AG08395 (cell line): ENCODE measurements around the gene PATJ.
"Not testable (repeated sequence)": the region's sequence is repeated elsewhere in the genome, so short reads cannot be mapped to it uniquely, and the experiment has no call there.

Experiments used
- DNase-seq: peaks from one replicate; pipeline ENCODE4 v3.0.0; 2012; ENCODE audit warnings: mixed read lengths, low spot score

PATJ gene

GRCh38 chr1:61741711-61742619 lies at the start of gene PATJ:
TSS of gene PATJ (plus strand) at chr1:61742480. CDS start at chr1:61762893, 20,413 bp downstream.
- DNase-seq = peak; percentile 46

GRCh38 chr1:61699911-61700851 lies 42.1 kb upstream of the PATJ start:
- DNase-seq = no peak

GRCh38 chr1:61708953-61709907 lies 33.0 kb upstream of the PATJ start:
- DNase-seq = no peak

GRCh38 chr1:61709908-61710289 lies 32.4 kb upstream of the PATJ start:
- DNase-seq = no peak

- DNase-seq = not testable (repeated sequence)
Measured at GRCh38 chr1:61711257-61711656, 31.0 kb upstream of the PATJ start.

- no peak for DNase-seq
Measured at GRCh38 chr1:61711969-61712368, 30.3 kb upstream of the PATJ start.

GRCh38 chr1:61718996-61719663 lies 23.1 kb upstream of the PATJ start:
- DNase-seq = not testable (repeated sequence)

- DNase-seq = no peak
Measured at GRCh38 chr1:61724506-61724812, 17.8 kb upstream of the PATJ start.

GRCh38 chr1:61724813-61725694 lies 17.2 kb upstream of the PATJ start, which contains the start of gene TM2D1:
TSS of gene TM2D1 (minus strand) at chr1:61725141. CDS start at chr1:61725120, 21 bp downstream.
- DNase-seq = peak; percentile 96

- no peak for DNase-seq
Measured at GRCh38 chr1:61727544-61727943, 14.7 kb upstream of the PATJ start.

- DNase-seq = not testable (repeated sequence)
Measured at GRCh38 chr1:61730679-61731078, 11.6 kb upstream of the PATJ start.

GRCh38 chr1:61732726-61733125 lies 9.6 kb upstream of the PATJ start:
- no peak for DNase-seq

GRCh38 chr1:61740751-61741700 lies 1.3 kb upstream of the PATJ start:
- no peak for DNase-seq

- DNase-seq = peak; percentile 70
Measured at GRCh38 chr1:61742620-61743430, 545 bp downstream of the PATJ start.

- no peak for DNase-seq
Measured at GRCh38 chr1:61743431-61743705, 1.1 kb downstream of the PATJ start.

- no peak for DNase-seq
Measured at GRCh38 chr1:61743716-61744580, 1.7 kb downstream of the PATJ start.

- DNase-seq = no peak
Measured at GRCh38 chr1:61746813-61747212, 4.5 kb downstream of the PATJ start.
